HG03025 (cell line): ENCODE measurements around the gene MEGF6.
"Not testable (repeated sequence)": the region's sequence is repeated elsewhere in the genome, so short reads cannot be mapped to it uniquely, and the experiment has no call there.

ENCODE experiments used
- ATAC-seq: cut with Tn5 transposase; IDR thresholded peaks from one replicate; pipeline ENCODE4 v1.9.1; 2021; ENCODE audit warnings: mild to moderate bottlenecking, moderate library complexity; ENCODE audit not compliant: unreplicated experiment, low FRiP score

Gene MEGF6

GRCh38 chr1:3630914-3631313 is 19.6 kb upstream of the MEGF6 start:
- no peak for ATAC-seq

- ATAC-seq = no peak
These were observed 18.9 kb upstream of the MEGF6 start for GRCh38 chr1:3630161-3630611.

- no peak for ATAC-seq
These were observed 18.4 kb upstream of the MEGF6 start for GRCh38 chr1:3629561-3630160.

GRCh38 chr1:3628445-3628844 is 17.1 kb upstream of the MEGF6 start:
- ATAC-seq = no peak

- no peak for ATAC-seq
These were observed 16.4 kb upstream of the MEGF6 start for GRCh38 chr1:3627515-3628253.

- ATAC-seq = no peak
These were observed 14.7 kb upstream of the MEGF6 start for GRCh38 chr1:3626025-3626424.

GRCh38 chr1:3625151-3625907 is 14.0 kb upstream of the MEGF6 start:
- no peak for ATAC-seq

GRCh38 chr1:3624200-3625136 is 13.2 kb upstream of the MEGF6 start, which contains the start of gene TPRG1L:
TSS of gene TPRG1L (plus strand) at chr1:3625015. CDS start at chr1:3625073, 58 bp downstream.
- ATAC-seq = peak; percentile 87

- no peak for ATAC-seq
These were observed 12.3 kb upstream of the MEGF6 start for GRCh38 chr1:3623441-3624199.

- ATAC-seq = not testable (repeated sequence)
These were observed 10.8 kb upstream of the MEGF6 start for GRCh38 chr1:3622102-3622501.

- not testable (repeated sequence) for ATAC-seq
These were observed 9.9 kb upstream of the MEGF6 start for GRCh38 chr1:3621151-3621671.

GRCh38 chr1:3620708-3621107 is 9.4 kb upstream of the MEGF6 start:
- no peak for ATAC-seq

GRCh38 chr1:3618881-3619671 is 7.8 kb upstream of the MEGF6 start:
- ATAC-seq = no peak

- no peak for ATAC-seq
These were observed 7.2 kb upstream of the MEGF6 start for GRCh38 chr1:3618531-3618880.

- ATAC-seq = no peak
These were observed 6.6 kb upstream of the MEGF6 start for GRCh38 chr1:3617806-3618345.

GRCh38 chr1:3616861-3617260 is 5.6 kb upstream of the MEGF6 start:
- no peak for ATAC-seq

- no peak for ATAC-seq
These were observed 3.7 kb upstream of the MEGF6 start for GRCh38 chr1:3614755-3615742.
